Measurements from ENCODE around the gene ROBO4.

The ROBO4 gene

DNA sequence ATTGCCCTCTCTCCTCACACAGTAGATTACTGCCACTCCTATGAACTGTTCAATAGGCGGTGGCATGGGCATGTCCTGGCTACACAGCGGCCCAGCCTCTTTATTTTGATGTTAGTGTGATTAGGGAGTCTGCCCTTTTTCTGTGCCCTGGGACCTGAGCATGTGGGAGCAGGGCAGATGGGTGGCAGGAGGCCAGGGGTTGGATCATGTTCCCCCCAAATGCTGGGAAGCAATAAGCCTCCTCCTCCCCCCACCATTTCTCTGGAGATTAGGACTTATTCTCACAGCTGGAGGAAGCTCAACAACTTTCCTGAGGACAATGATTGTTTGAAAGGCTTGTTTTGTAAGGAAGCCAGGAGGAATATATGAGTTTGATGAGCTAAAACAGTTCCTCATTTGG is 22.2 kb upstream of the ROBO4 start:
- DNase-seq (ENCODE audit: low read depth in 2 of 3, low spot score in 2 of 3): no peak

DNA sequence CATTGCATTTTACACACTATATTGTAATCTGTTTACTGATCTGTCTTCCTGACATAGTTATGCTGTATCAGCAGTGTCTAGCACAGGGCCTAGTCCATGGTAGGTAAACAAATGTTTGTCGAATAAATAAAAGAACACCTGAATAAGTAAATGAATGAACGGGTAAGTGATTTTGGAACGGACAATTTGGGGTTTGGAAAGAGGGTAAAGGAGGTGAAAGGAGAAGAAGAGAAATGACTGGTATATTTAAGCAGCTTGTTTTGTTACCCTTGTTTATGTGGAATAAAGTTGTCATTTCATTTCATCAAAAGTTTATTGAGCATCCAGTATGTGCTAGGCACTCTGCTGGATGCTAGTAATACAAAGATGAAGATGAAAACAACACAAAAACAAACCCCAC is 21.3 kb upstream of the ROBO4 start, which contains the start of gene HEPN1:
TSS of gene HEPN1 (plus strand) at position 301 of the 400 bp plus-strand sequence.
- DNase-seq (ENCODE audit: low read depth in 2 of 3, low spot score in 2 of 3): no peak

DNA sequence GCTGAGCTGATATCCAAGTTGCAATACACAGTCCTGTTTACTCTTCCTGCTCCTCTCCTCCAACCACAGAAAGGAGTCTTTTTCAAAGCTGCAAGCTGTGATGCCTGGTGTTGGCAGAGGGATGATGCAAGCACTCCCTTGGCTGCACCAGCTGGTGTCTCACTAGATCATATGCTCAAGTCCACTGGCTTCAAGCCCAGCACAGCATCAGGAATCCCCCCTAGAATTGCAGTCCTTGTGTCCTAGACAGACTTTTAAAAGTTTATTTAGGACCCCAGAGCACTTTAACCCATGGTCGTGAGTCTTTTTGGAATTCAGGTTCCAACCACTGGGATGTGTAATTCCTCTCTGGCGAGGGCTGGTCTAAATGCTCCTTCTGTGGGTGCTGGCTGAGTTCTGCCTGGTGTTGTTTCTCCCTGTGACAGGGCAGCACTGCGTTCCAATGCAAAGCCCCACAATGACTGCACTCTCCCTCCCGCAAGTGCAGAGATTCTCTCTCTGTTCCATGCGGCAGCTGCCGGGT is 19.5 kb upstream of the ROBO4 start:
- DNase-seq (ENCODE audit: low read depth in 2 of 3, low spot score in 2 of 3): no peak

DNA sequence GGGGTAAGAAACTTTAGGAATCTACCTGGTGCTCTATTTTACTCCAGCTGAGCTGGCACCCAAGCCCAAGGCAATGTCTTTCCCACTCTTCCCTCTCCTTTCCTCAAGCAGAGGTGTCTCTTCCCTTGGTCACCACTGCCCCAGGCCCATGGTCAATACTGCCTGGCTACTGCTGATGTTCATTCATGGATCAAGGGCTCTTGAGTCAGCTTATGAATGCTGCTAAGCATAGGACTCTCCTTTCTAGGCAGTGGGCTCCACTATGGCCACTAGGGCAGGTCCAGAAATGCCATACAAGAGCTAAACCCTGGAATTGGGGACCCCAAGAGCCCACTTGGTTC is 18.7 kb upstream of the ROBO4 start:
- no peak for DNase-seq (ENCODE audit: low read depth in 2 of 3, low spot score in 2 of 3)

DNA sequence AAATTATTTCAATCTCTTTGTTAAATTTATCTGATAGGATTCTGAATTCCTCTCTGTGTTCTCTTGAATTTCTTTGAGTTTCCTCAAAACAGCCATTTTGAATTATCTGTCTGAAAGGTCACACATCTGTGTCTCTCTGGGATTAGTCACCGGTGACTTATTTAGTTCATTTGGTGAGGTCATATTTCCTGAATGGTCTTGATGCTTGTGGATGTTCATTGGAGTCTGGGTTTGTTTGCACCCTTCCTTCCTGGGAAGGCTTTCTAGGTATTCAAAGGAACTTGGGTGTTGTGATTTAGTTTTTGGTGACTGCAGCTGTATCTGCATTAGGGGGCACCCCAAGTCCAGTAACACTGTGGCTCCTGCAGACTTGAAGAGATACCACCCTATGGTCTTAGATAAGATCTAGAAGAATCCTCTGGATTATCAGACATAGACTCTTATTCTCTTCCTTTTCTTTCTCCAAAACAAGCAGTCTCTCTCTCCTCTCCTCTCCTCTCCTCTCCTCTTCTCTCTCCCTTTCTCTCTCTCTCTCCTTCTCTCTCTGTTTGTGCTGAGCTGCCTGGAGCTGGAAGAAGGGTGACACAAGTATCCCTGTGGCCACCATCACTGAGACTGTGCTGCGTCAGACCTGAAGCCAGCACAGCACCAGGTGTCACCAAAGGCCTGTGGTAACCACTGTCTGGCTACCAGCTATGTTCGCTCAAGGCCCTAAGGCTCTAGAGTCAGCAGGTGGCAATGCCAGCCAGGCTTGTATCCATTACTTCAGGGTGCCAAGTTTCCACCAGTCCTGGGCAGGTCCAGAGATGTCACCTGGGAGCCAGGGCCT is 18.1 kb upstream of the ROBO4 start:
- no peak for DNase-seq (ENCODE audit: low read depth in 2 of 3, low spot score in 2 of 3)

DNA sequence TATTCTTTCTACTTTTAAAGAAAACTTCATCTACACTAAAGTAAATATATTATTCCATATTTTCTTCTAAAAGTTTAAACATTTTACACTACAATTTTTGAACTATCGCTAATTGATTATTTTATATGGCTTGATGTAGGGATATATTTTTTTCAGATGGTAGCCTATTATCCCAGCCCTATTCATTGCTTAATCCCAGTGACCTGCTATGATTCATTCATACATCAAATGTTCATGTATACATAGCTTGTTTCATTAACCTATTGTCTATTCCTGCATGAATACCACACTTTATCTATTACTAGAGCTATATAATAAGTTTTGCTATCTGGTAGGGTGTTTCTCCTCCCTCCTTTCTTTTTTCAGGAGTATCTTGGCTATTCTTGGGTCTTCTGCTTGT is 5.0 kb upstream of the ROBO4 start:
- DNase-seq (ENCODE audit: low read depth in 2 of 3, low spot score in 2 of 3): no peak

DNA sequence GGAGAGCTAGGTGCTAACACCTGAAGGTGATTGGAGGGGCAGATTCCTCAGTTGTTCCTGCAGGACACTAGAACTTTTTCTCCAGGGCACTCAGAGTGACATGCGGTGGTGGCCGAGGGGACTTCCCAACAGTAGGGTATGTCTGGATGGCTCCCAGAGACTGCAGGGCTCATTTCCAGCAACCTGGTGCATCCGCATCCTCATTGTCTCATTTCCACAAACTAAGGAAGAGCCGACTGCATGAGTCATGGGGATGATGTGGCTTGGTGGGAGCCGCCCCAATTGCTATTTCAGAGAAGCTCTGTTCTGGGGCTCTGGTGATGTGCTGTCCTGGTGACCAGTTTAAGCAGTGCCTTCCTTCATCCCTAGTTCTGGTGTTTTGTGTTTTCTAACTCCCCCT is 2.8 kb upstream of the ROBO4 start:
- DNase-seq (ENCODE audit: low read depth in 2 of 3, low spot score in 2 of 3): no peak

DNA sequence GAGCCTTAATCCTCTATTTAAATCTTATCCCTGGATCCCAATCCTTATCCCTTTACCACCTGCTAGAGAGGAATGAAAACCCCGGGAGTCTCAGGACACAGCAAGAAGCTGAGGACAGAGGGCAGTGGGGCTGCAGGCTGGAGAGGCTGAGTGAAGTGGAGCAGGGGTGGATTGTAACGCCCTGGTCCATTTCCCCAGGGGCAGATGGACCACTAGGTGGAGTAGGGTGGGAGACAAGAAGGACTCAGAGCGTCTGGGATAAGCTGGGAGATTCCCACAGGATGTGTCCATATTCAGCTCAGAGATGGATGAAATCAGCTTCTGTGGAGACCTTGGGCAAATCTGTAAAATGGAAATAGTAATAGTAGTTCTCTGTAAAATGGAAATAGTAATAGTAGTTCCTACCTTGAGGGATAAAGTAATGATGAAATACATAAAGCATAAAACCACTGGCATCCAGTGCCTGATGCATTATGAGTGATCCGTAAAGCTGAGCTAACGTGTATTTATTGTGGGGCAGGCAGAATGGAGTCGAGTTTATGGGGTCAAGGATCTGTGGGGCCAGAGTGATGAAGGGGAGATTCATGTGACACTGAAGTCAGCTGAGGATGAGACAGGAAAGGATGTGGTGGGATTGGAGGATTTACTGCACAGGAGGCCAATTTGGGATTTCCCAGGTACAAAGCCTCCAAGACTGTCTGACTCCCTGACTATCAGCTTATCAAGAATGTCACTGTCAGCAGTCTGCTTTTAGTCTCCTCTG is 1.9 kb upstream of the ROBO4 start:
- no peak for DNase-seq (ENCODE audit: low read depth in 2 of 3, low spot score in 2 of 3)

DNA sequence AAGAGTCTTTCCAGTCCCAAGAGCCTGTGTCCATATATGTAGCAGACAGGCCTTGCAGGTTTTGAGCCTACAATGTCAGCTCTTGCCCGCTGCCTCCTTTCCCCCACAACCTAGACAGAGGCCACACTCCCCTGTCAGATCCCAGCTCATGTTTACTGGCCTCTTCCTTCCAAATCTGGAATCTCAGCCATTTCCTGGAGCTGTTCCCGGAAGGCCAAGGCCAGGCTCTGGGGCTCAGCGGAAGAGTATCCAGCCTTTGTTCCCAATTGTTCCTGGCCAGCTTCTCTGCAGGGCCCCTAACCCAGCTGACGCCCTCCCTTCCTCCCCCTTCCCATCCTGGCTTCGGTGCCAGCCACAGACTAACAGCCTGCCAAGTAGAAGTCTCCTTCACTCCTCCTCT is 1.0 kb upstream of the ROBO4 start:
- no peak for DNase-seq (ENCODE audit: low read depth in 2 of 3, low spot score in 2 of 3)

DNA sequence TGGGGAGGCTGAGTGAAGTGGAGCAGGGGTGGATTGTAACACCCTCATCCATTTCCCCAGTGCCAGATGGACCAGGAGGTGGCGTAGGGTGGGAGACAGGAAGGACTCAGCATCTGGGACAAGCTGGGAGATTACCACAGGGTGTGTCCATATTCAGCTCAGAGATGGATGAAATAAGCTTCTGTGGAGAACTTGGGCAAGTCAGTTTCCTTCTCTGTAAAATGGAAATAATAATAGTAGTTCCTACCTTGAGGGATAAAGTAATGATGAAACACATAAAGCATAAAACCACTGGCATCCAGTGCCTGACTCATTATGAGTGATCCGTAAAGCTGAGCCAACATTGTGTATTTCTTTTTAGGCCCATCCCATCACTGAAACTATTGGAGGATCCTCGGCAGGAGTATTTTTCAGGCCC is 607 bp upstream of the ROBO4 start:
- no peak for DNase-seq (ENCODE audit: low read depth in 2 of 3, low spot score in 2 of 3)

DNA sequence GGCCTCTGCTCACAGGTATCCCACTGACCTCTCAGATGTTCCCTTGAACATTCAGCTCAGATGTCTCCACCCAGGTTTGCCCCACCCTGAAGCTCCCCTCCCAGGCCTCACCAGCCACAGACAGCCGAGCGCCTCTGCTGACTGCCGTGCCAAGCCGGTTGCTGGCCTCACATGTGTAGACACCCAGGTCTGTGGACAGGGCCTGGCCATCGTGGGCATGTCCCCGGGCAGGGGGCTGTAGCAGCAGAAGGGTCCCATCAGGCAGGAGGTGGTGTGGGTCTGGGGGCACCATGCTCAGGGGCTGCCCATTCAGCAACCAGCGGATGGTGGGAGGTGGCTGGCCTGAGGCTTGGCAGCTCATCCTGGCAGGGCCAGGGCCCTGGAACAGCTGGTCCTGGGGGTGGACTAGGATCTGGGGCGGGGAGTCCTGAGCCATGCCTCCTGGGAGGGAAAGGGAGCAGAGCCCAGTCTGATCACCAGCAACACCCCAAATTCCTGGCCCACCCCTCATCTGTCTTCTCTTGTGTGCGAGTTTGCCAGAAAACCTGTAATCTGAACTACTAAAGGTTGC is 759 bp downstream of the ROBO4 start:
- DNase-seq (ENCODE audit: low read depth in 2 of 3, low spot score in 2 of 3): no peak

DNA sequence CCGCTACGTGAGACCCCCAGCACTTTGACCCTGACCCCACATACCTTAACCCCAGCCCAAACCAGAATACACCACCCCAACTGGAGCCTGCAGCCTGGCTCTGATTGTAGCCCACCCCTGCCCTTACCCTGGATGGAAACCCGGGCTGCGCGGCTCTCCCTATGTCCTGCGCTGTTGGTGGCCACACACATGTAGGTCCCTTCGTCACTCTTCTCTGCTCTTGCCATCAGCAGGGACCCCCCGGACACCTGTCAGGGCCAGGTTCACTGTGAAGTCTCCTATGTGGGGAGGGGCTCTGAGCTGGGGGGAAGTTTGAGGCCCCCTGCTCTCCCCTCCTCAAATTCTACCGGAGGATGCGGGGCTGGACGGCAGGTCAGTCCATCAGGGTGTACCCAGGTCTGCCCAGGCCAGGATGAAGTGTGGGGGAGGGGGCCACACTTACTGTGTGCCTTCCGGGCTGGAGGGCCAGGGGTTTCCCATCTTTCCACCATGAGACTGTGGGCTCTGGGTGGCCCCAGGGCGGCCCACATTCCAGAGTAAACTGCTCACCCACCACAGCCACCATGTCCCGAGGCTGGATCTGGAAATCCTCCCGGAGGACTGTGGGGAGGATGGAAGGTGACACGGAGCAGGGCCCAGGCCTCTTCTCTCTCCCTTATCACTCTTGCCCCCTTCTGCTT is 1.5 kb downstream of the ROBO4 start:
- no peak for DNase-seq (ENCODE audit: low read depth in 2 of 3, low spot score in 2 of 3)

DNA sequence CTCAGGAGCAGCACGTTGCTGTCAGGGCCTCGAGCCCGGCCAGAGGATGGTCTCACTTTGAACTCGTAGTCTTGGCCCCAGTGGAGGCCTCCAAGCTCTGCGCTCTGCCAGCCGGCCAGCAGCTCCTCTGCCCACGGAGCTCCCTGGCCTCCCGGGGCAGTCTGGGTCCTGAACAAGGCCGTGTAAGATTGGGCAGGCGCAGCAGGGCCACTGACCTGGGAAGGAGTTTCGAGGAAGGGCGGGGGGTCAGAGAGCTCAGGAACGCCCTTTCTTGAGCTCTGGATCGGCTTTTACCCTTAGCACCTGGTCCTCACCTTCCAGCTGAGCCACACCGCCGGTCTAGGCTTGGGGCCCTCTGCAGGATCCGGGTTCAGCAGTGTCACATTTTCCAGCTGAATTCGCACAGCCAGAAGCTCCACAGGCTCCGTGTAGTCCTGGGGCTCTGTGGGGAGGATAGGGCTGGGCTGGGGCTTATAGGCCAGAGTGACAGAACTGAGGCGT is 2.1 kb downstream of the ROBO4 start:
- no peak for DNase-seq (ENCODE audit: low read depth in 2 of 3, low spot score in 2 of 3)

DNA sequence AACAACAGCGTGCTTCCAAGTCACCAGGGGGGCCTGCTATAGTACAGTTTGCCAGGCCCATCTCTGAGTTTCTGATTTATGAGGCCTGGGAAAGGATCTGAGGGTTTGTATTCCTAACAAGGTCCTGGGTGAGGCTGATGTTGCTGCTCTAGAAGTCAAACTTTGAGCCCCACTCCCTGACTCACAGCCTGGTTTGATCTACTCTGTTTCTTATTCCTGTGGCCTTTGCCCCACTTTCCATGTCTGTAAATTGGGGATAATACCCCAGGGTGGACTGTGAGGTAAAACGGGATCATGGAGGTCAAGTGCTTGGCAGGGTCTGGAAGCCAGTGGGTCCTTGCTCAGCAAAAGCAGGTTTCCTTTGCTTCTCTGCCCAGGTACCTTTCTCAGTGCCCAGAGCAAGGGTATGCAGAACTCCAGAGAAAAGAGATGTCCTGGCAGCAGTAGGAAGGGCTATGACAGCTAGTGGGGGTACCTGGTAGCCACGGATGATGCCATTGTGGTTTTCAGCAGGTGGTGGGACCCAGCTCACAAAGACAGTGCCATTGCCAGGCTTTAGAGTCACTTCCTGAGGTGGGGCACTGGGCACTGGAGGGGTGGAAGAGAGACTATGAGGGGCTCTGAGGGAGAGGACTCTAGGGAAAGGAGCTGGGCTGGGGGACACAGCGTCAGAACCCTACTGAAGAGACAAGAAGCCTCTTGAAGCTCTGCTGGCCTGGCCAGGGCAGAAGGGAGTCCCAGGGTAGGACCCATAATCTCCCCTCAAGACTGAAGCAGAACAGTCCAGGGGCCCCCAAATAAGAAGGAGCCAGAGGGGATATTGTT is 2.8 kb downstream of the ROBO4 start:
- DNase-seq (ENCODE audit: low read depth in 2 of 3, low spot score in 2 of 3): no peak

DNA sequence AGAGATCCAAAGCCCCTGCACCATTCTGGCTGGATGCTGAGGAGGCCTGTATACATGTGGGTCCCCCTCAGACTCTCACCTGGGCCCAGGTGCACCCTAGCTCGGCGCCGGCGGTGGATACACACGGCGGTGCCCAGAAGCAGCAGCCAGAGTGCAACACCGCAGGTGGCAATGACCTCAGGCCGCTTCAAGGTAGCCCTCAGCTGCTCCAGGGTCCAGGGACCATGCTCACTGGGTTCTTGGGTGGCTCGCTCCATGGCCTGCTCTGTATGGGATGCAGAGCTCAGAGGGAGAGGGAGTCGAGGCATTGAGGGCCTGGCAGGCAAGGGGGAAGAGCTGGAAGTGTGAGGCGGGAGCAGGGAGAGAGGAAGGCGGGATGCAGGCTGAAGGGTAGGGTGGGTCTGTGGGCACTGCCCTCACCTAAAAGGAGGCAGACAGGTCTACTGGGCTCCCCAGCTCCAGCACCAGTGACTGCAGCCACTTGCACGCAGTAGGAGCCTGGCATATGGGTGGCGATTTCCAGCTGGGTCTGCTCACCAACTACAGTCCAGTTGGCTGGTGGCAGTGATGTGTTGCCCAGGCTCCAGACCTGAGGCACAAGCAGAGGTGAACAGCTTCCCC is 3.8 kb downstream of the ROBO4 start:
- DNase-seq (ENCODE audit: low read depth in 2 of 3, low spot score in 2 of 3): no peak

DNA sequence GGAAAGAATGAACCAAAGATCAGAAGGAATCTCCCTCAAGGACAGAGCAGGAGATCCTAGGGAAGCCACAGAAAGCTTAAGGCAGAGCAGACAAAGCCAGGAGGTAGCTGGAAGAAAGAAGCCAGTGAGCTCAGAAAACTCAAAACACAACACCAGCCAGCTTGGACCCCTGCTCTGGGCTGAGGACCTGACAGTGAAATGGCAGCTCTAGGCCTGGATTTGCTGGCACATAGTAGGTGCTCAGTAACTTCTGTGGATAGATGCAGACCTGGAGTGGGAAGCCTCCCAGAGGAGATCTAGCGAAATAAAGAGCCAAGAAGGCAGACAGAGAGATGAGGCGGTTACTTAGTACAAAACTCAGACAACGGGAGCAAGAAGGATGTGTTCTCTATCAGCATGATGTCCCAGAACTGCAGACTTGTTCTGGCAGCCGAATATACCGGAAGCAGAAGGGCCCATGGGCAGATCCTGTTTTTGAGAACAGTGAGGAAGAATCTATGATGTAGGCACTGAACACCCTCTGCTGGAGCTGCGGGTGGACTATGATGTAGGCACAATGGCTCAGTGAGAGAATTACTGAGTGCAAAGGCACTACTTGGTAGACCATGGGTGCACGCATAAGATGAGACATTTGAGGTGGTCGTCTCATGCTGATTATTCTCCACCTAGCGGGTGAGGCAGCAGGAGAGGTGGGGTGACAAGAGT is 4.8 kb downstream of the ROBO4 start:
- DNase-seq (ENCODE audit: low read depth in 2 of 3, low spot score in 2 of 3): no peak

DNA sequence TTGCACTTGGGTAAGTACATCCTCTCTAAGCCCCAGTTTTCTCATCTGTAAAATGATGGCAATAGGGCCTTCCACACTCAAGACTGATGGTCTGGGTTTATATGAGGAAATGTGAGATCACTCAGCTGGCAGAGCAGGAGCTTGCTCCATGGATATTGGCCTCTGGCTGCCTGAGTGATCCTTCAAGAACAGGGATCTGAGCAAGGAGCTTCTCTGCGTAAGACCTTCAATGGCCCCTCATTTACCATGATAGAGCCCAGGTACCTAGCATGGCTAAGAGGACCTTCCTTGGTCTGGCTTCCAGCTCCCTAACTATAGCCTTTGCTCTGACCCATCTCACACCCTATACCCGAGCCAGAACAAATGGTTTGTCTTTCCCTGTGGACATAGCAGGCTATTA is 5.5 kb downstream of the ROBO4 start:
- DNase-seq (ENCODE audit: low read depth in 2 of 3, low spot score in 2 of 3): no peak

DNA sequence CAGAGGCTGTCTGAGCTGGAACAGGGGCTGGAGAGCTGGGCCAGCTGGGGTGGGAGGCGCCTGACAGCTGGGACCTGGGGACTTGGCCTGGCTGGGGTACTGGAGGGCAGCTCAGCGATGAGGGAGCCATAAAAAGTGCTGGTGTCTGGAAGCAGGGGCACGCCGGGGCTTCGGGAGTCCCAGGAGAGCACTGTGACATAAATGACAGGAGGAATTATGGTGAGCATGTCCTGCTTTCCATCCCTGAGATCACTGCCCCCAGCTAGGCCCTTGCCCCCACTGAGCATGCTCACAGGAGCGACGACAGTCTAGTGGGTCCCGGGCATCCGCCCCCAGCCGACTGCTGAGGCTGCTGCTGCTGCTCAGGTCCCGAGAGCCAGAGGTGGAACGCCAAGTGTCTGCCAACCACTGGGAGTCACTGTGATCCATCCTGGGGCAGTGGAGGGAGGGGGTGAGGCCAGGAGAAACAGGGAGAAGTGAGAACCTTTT is 6.2 kb downstream of the ROBO4 start:
- no peak for DNase-seq (ENCODE audit: low read depth in 2 of 3, low spot score in 2 of 3)

DNA sequence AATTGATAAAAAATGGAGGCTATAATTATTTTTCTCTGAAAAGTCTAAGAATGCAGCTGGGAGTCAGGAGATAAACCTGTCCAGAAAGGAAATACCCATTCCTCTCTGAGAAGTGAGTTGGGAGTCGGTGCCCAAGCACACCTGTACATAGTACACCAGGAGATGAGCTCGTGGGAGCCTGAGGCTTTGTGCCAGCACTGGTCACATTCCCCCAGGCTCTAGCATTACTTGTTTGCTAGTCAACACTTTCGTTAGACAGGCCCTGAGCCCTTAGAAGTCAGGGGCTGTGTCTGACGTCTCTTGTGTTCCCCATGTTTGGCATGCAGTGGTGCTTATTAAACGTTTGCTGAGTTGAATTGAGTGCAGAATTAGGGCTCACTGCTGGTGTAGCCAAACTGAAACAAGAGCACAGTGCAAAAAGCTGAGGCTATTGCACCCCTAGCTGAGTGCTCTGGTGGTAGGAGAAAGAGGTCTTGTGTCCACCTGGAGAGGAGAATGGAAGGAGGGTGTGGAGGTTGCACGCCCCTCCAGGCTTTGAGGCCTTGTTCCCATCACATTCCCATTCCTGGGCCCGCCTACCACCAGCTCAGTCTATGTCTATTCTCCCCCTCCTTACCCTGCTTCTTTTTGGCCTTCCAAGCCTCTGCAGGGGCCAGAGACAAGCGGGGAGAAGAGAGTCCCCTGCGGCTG is 6.8 kb downstream of the ROBO4 start:
- no peak for DNase-seq (ENCODE audit: low read depth in 2 of 3, low spot score in 2 of 3)

All from activated CD8-positive, alpha-beta memory T cell treated with anti-CD3 and anti-CD28 coated beads for 48 hours (primary cell).